Activated CD4-positive, alpha-beta T cell treated with anti-CD3 and anti-CD28 coated beads for 36 hours (primary cell): ENCODE data around the gene NELFB. TPM values are rescaled to one million over a fixed set of nuclear protein-coding genes. Genes with fewer than 3 reads are reported as not detected.
A peak's percentile ranks its signal among the peaks of the same experiment; 100 is the strongest.

Source experiments
- ATAC-seq: fragments of 200-7000 bp; cut with Tn5 transposase; one replicate; pipeline ENCODE4 v1.10.0; 2021; ENCODE audit warnings: mild to moderate bottlenecking, moderate library complexity
- CTCF ChIA-PET: fragments of 350-600 bp; sonication (Branson Sonifier 250); formaldehyde crosslinking; loops from one replicate; lab custom pipeline; 2021; ENCODE audit warnings: antibody characterized with exemption; lab: Charles Lee
- POLR2A ChIA-PET: fragments of 350-600 bp; sonication (Branson Sonifier 250); formaldehyde crosslinking; loops from one replicate; lab custom pipeline; 2021; ENCODE audit warnings: antibody characterized with exemption, inconsistent platforms; lab: Charles Lee
- DNase-seq: peaks from one replicate; pipeline ENCODE4 v3.0.0-alpha.2; 2020
- H3K27ac Mint-ChIP-seq: one replicate; pipeline ENCODE4 v1.8.0; 2021; ENCODE audit warnings: mixed read lengths
- H3K27me3 Mint-ChIP-seq: one replicate; pipeline ENCODE4 v1.8.0; 2021; ENCODE audit warnings: mixed read lengths
- H3K36me3 Mint-ChIP-seq: one replicate; pipeline ENCODE4 v1.8.0; 2021; ENCODE audit warnings: low read depth, mixed read lengths
- H3K4me1 Mint-ChIP-seq: one replicate; pipeline ENCODE4 v1.8.0; 2021; ENCODE audit warnings: mixed read lengths
- H3K4me3 Mint-ChIP-seq: one replicate; pipeline ENCODE4 v1.8.0; 2021; ENCODE audit warnings: mild to moderate bottlenecking, moderate library complexity, mixed read lengths
- H3K9me3 Mint-ChIP-seq: one replicate; pipeline ENCODE4 v1.8.0; 2021; ENCODE audit warnings: low read depth, mixed read lengths
- intact Hi-C, 2 experiments: fragments of 100-400 bp; cut with DNase I in 1 of 2; cut with micrococcal nuclease in 1 of 2; formaldehyde crosslinking; loops; one replicate each; pipeline versions ENCODE4 v1.14.2 to v1.15.1; 2022 to 2024; cut with DNase I, micrococcal nuclease
- total RNA-seq, 2 experiments: library from RNA; stranded (reverse); gene quantifications; one replicate each; pipeline ENCODE4 v1.2.3, GENCODE V29; 2021

NELFB gene
- total RNA-seq, 2 experiments from 2014 or later = 41.4 to 54.1 TPM

DNA sequence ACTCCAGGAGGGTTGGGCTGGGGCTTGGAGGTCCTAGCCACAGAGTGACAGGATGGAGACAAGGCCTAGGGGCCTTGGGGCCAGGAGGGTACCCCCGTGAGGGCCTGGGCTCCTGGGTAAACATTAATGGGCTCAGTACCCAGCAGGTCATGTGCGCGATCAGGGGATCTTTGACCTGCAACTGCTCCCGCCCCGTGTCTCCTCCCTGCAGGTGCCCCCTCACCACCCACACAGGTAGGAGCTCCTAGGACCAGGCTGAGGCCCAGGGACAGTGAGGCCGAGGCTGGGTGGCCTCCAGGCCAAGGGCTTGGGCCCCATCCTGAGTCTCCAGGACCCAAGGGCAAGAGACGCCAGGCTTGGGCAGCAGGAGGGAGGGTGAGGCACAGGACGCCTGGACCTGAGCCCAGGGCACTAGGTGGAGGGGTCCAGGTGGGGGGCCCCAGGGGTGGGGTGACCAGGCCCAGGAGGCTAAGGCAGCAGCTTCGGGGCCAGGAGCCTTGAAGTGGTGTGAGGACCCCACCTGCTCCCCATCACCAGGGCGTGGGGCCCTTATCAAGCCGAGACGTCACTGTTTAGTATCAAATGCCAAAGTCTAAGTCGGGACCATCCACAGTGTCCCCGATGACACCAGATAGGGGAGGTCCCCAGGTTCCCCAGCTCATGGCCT, 24.3 kb upstream of the NELFB start, which contains the start of gene SLC34A3:
Gene SLC34A3, plus strand, starts transcription at position 197 of the 667 bp plus-strand sequence. CDS start 802 bp downstream, outside the sequence.
- peaks cover 2% of the 10 kb centered on the region for H3K4me1 Mint-ChIP-seq
- no peaks in the 10 kb centered on the region for H3K36me3 Mint-ChIP-seq
- ChIA-PET CTCF (no interaction called here), POLR2A (no interaction called here)
- H3K9me3 Mint-ChIP-seq = no peaks in the 10 kb centered on the region
- intact Hi-C loops = no loop called here
- H3K27me3 Mint-ChIP-seq = peaks cover 4% of the 10 kb centered on the region
- no peak for DNase-seq
- H3K4me3 Mint-ChIP-seq = no peak within 1 kb of the TSS
- no peak within 1 kb of the TSS for H3K27ac Mint-ChIP-seq
- ATAC-seq = no peak

DNA sequence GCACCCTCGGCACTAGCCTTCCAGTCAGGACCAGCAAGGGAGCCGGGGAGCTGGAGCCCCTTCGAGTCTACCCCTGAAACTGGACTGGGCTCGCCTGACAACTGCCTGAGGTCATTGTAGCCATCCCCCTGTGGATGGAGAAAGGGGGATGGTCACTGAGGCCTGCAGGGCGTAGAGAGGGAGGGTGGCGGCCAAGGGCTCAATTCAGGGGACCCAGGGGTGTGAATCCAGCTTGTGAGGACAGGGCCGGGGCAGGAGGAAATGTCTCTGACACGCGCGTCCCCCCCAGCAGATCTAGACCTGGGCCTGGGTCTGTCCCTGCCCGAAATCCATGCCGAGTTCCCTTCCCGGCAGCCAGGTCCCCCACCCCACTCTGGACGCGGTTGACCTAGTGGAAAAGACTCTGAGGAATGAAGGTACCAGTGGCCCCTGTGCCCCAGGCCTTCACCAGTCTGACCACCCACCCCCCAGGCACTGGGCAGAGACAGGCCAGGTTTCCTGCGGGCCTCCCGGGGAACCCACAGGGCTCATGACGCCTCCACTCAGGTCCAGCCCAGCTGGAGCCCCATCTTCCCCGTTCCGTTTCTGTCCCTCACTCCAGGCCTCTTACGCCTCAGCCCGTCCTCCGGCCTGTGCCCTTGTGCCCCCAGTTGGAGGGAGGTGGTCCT, 23.6 kb upstream of the NELFB start:
- ChIA-PET POLR2A (no interaction called here), CTCF (no interaction called here)
- ATAC-seq (no peak), DNase-seq (no peak)
- intact Hi-C loops = no loop called here
- no peaks in the 10 kb centered on the region for H3K9me3 Mint-ChIP-seq
- H3K27me3 Mint-ChIP-seq = peaks cover 4% of the 10 kb centered on the region
- peaks cover 2% of the 10 kb centered on the region for H3K4me1 Mint-ChIP-seq
- no peak overlapping the region for H3K4me3 Mint-ChIP-seq
- H3K27ac Mint-ChIP-seq = no peak overlapping the region
- H3K36me3 Mint-ChIP-seq = no peaks in the 10 kb centered on the region

DNA sequence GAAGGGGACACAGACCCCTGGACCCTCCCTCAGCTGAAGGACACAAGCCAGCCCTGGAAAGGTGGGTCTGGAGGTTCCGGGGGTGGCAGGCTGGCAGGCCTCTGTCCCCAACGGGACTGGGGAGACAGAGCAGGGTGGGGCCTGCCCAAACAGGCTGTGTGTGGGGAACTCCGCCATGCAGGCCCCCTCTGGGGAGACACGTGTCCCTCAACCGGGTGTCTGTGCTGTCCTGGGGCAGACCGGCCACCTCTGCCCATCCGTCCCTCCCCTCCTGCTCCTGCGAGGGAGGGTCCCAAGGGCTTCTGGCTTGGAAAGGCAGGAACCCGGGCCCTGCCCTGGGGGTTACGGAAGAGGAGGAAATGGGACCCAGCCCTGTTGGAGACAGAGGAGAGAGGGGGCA, 23.0 kb upstream of the NELFB start:
- Mint-ChIP-seq H3K27me3 (peaks cover 4% of the 10 kb centered on the region), H3K4me3 (no peak overlapping the region), H3K9me3 (no peaks in the 10 kb centered on the region), H3K27ac (no peak overlapping the region), H3K4me1 (peaks cover 5% of the 10 kb centered on the region), H3K36me3 (no peaks in the 10 kb centered on the region)
- intact Hi-C loops = no loop called here
- CTCF ChIA-PET = no interaction called here
- POLR2A ChIA-PET = no interaction called here
- ATAC-seq (no peak), DNase-seq (no peak)

DNA sequence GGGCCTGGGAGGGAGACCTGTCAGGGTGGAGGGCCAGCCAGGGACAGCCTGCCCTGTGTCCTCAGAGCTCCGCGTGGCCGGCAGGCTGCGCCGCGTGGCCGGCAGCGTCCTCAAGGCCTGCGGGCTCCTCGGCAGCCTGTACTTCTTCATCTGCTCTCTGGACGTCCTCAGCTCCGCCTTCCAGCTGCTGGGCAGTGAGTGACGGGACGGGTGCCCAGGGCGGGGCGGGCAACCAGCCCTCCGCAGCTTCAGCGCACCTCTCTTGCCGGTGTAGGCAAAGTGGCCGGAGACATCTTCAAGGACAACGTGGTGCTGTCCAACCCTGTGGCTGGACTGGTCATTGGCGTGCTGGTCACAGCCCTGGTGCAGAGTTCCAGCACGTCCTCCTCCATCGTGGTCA, 22.6 kb upstream of the NELFB start:
- POLR2A ChIA-PET = no interaction called here
- H3K27ac Mint-ChIP-seq = no peak overlapping the region
- H3K4me1 Mint-ChIP-seq = peaks cover 7% of the 10 kb centered on the region
- intact Hi-C loops = no loop called here
- H3K27me3 Mint-ChIP-seq = peaks cover 4% of the 10 kb centered on the region
- H3K4me3 Mint-ChIP-seq = no peak overlapping the region
- CTCF ChIA-PET = interaction anchor here (0.6 kb wide), 1 partner anchor 25 kb away, joined by 3 read pairs; no protein-coding TSS in a partner anchor
- ATAC-seq (no peak), DNase-seq (no peak)
- H3K36me3 Mint-ChIP-seq = no peaks in the 10 kb centered on the region
- H3K9me3 Mint-ChIP-seq = no peaks in the 10 kb centered on the region

DNA sequence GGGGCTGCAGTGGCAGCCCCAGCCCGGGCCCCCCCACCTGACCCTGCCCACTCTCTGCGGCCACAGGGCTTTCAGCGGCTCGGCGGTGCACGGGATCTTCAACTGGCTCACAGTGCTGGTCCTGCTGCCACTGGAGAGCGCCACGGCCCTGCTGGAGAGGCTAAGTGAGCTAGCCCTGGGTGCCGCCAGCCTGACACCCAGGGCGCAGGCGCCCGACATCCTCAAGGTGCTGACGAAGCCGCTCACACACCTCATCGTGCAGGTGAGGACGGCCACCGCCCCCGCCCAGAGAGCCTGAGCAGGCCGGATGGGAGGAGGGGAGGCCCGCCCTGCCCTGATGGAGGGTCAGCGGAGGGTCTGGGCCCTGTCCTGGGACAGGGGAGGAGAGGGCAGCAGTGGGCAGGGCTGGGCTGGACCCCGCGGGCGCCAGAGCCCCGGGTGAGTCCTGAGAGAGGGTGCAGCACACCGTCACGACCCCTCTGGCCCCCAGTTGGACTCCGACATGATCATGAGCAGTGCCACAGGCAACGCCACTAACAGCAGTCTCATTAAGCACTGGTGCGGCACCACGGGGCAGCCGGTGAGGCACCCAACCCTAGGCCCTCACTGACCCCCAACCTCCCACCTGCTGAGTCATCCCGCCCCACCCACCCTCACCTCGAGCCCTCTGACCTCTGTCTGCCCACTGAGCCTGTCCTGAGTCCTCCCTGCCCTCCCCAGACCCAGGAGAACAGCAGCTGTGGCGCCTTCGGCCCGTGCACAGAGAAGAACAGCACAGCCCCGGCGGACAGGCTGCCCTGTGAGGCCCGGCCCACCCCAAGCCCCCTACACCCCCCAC, 21.8 kb upstream of the NELFB start:
- ATAC-seq = no peak
- intact Hi-C loops = no loop called here
- H3K36me3 Mint-ChIP-seq = no peaks in the 10 kb centered on the region
- H3K27ac Mint-ChIP-seq = no peak overlapping the region
- no peak for DNase-seq
- H3K4me3 Mint-ChIP-seq = no peak overlapping the region
- ChIA-PET POLR2A (no interaction called here), CTCF (interaction anchor here (0.6 kb wide), 1 partner anchor 26 kb away, joined by 3 read pairs; no protein-coding TSS in a partner anchor)
- H3K27me3 Mint-ChIP-seq = peaks cover 2% of the 10 kb centered on the region
- H3K4me1 Mint-ChIP-seq = peaks cover 5% of the 10 kb centered on the region
- H3K9me3 Mint-ChIP-seq = no peaks in the 10 kb centered on the region

DNA sequence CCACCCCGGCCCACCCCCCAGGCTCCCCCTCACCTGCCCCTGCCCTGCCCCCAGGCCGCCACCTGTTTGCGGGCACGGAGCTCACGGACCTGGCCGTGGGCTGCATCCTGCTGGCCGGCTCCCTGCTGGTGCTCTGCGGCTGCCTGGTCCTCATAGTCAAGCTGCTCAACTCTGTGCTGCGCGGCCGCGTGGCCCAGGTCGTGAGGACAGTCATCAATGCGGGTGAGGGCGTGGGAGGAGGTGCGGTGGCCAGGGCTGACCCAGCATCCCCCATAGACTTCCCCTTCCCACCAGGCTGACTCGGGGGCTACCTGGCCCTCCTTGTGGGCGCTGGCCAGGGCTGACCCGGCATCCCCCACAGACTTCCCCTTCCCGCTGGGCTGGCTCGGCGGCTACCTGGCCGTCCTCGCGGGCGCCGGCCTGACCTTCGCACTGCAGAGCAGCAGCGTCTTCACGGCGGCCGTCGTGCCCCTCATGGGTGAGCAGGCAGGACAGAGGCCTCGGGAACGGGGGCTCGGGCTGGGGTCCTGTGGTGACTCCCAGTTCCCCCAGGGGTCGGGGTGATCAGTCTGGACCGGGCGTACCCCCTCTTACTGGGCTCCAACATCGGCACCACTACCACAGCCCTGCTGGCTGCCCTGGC, 21.0 kb upstream of the NELFB start:
- DNase-seq (no peak), ATAC-seq (no peak)
- Mint-ChIP-seq H3K27me3 (peaks cover 2% of the 10 kb centered on the region), H3K9me3 (no peaks in the 10 kb centered on the region), H3K36me3 (no peaks in the 10 kb centered on the region), H3K27ac (no peak overlapping the region), H3K4me3 (no peak overlapping the region), H3K4me1 (peaks cover 10% of the 10 kb centered on the region)
- POLR2A ChIA-PET = no interaction called here
- intact Hi-C loops = no loop called here
- CTCF ChIA-PET = no interaction called here

DNA sequence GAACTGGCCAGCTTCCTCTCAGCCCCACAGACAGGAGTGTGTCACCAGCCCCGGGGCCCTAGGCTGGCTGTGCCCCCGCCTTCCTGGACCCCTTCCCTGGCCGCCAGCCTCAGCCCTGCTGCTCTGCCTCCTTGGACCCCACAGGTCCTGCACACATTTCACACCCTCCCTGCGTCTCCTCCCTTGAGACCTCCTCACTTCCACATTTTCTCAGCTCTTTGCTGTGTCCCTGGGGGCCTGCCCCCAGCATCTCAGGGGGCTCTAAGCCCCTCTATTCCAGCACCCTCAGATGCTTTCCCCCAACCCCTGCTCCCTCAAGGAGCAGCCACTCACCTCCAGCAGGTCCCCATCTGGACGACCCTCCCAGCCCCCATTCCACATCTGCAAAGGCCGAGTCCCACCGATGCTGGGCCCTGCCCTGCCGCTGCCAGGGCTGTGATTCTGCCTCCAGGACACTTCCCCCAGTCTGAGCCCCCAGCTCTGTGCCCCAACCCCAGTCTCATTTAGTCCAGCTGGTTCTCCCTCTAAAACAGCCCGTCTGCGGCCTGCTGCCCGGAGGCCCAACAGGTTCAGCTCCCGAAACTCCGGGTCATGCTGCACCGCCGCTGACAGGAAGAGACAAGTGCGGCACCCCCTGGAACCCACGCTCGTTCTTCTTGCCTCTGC, 20.2 kb upstream of the NELFB start:
- Mint-ChIP-seq H3K36me3 (no peaks in the 10 kb centered on the region), H3K9me3 (no peaks in the 10 kb centered on the region), H3K27me3 (peaks cover 2% of the 10 kb centered on the region), H3K4me1 (peaks cover 12% of the 10 kb centered on the region), H3K4me3 (no peak overlapping the region), H3K27ac (no peak overlapping the region)
- CTCF ChIA-PET = interaction anchor here (0.6 kb wide), 1 partner anchor 206 kb away, joined by 3 read pairs; no protein-coding TSS in a partner anchor
- ATAC-seq (no peak), DNase-seq (no peak)
- intact Hi-C loops = loop anchor here in 1 of 2 experiments (5.0 kb wide), 1 partner anchor 188 kb away; the partner anchor contains the start of gene NPDC1
- POLR2A ChIA-PET = no interaction called here

DNA sequence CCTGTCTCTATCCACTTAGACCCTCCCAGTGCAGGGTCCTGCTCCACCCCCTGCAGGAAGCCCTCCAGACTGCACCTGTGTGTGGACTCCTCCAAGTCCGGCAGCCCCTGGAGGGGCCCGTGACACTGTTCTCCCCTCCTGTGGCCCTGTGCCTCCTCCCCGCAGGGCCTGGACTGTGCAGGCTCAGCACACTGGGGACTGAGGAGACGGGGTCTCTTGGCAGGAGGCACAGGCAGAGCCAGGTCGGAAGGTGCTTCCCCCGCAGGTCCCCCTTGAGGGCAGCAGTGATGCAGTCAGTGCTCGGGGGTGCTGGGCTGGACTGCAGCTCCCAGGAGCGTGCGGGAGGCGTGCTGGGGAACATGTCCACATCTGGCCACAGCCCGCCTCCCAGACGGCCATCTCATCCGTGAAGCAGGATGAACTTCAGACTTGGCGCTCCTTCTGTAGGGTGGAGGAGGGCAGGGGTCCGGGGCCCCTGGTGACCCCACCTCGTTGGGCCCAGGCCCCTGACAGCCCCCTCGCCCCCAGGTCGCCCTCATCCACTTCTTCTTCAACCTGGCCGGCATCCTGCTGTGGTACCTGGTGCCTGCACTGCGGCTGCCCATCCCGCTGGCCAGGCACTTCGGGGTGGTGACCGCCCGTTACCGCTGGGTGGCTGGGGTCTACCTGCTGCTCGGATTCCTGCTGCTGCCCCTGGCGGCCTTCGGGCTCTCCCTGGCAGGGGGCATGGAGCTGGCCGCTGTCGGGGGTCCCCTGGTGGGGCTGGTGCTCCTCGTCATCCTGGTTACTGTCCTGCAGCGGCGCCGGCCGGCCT, 19.5 kb upstream of the NELFB start:
- peaks cover 12% of the 10 kb centered on the region for H3K4me1 Mint-ChIP-seq
- no peak overlapping the region for H3K27ac Mint-ChIP-seq
- ChIA-PET CTCF (interaction anchor here (0.6 to 1.6 kb wide), 8 partner anchors 9 to 207 kb away, joined by 3 to 23 read pairs (median 5); partner anchors contain the start of genes CYSRT1, RNF208 and RNF224), POLR2A (interaction anchor here (0.8 kb wide), 1 partner anchor 9 kb away, joined by 5 read pairs; no protein-coding TSS in a partner anchor)
- no peaks in the 10 kb centered on the region for H3K36me3 Mint-ChIP-seq
- ATAC-seq (no peak), DNase-seq (no peak)
- intact Hi-C loops = loop anchor here (1.0 to 5.0 kb wide), 4 partner anchors 12 to 188 kb away; partner anchors contain the start of genes ANAPC2 (in 1 of the 2), NPDC1 (in 1 of the 2), SSNA1 (in 1 of the 2) and TPRN (in 1 of the 2)
- H3K27me3 Mint-ChIP-seq = peaks cover 2% of the 10 kb centered on the region
- no peaks in the 10 kb centered on the region for H3K9me3 Mint-ChIP-seq
- no peak overlapping the region for H3K4me3 Mint-ChIP-seq

DNA sequence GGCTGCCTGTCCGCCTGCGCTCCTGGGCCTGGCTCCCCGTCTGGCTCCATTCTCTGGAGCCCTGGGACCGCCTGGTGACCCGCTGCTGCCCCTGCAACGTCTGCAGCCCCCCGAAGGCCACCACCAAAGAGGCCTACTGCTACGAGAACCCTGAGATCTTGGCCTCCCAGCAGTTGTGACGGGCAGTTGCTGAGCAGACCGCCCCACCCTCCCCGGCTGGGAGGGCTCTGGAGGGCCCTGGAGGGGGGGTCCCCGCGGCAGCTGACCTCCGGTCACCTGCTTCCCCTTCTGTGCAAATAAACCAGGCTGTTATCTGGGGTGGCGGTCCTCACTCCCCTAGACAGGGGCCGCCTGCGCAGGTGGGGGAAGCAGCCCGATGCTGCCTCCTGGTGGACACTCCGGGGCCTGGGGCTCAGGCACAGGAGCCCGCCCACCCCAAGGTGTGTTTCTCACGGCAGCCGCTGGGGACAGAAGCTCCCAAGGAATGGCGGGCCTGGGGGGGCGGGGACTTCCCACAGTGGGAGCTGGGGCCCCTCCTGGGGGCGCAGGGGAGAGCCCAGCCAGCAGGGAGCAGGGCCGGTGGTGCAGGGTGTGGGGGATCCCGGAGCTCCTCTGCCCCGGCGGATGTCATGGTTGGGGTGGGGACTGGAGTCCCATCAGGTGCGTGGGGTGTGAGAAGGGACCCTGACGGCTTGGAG, 18.7 kb upstream of the NELFB start:
- Mint-ChIP-seq H3K9me3 (no peaks in the 10 kb centered on the region), H3K36me3 (peaks cover 3% of the 10 kb centered on the region), H3K4me3 (no peak overlapping the region), H3K27me3 (peaks cover 2% of the 10 kb centered on the region), H3K4me1 (peaks cover 12% of the 10 kb centered on the region), H3K27ac (no peak overlapping the region)
- CTCF ChIA-PET = interaction anchor here (0.6 to 1.6 kb wide), 33 partner anchors 9 to 407 kb away, joined by 3 to 23 read pairs (median 5); partner anchors contain the start of genes CYSRT1, MAN1B1, NELFB and RNF208
- intact Hi-C loops = loop anchor here (1.0 to 5.0 kb wide), 4 partner anchors 13 to 189 kb away; partner anchors contain the start of genes ANAPC2 (in 1 of the 2), NPDC1 (in 1 of the 2), SSNA1 (in 1 of the 2) and TPRN (in 1 of the 2)
- POLR2A ChIA-PET = interaction anchor here (0.8 to 0.9 kb wide), 4 partner anchors 8 to 109 kb away, joined by 3 to 5 read pairs (median 4); partner anchors contain the start of gene NELFB
- peak; percentile 96 for DNase-seq
- ATAC-seq = peak; percentile 33
